Inflammatory macrophage treated with lipopolysaccharide for 1 hour (primary cell): ENCODE results near the gene NUDT8.
"Not testable (repeated sequence)": the region's sequence is repeated elsewhere in the genome, so short reads cannot be mapped to it uniquely, and the experiment has no call there.

Experiments used
- DNase-seq, 2 donors: peaks; one replicate each; pipeline ENCODE4 v3.0.0-alpha.2; 2020 to 2022

The NUDT8 gene

GRCh38 chr11:67659651-67660165, 30.0 kb upstream of the NUDT8 start:
- DNase-seq: not testable (repeated sequence)

GRCh38 chr11:67657300-67657699, 27.6 kb upstream of the NUDT8 start:
- DNase-seq: no peak

DNA sequence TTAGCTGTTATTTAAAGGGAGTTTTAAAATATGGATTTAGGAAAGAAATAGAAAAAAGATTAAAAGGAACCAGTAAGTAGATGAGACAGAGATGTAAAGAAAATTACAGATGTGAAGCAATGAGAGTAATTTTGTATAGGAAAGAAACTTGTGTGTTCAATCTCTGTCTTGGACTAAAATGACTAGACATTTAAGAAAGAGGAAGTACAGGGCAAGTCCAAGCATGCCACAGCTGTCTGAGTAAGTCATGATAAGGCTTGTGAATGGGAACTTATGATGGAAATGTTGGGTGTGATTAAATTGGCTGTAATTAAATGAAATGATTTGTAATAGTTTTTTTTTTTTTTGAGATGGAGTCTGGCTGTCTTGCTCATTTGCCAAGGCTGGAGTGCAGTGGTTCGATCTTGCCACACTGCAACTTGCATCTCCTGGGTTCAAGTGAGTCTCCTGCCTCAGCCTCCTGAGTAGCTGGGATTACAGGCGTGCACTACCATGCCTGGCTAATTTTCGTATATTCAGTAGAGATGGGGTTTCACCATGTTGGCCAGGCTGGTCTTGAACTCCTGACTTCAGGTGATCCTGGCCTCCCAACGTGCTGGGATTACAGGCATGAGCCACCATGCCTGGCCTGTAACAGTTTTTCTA, 26.7 kb upstream of the NUDT8 start:
- DNase-seq: peak; percentile 36 to 43

DNA sequence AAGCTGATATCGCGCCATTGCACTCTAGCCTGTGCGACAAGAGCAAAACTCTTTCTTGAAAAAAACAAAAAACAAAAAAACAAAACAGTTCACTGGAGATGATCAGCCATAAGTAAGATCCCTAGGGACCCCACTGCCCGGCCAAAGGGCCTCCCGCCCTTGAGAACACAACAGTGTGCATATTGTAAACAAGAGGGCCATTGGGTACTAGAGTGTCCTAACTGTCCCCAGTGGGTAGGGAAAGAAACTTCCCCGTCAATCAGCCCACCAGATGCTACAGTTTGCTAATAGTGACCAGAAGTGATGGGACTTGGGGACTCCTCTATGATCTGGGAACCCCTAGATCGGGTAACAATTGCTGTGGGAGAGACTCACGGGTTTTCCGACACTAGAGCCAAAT, 24.5 kb upstream of the NUDT8 start:
- DNase-seq: no peak

- no peak for DNase-seq
Measured at GRCh38 chr11:67652965-67653845, 23.5 kb upstream of the NUDT8 start.

- DNase-seq: no peak
Measured at GRCh38 chr11:67651976-67652781, 22.4 kb upstream of the NUDT8 start.

DNA sequence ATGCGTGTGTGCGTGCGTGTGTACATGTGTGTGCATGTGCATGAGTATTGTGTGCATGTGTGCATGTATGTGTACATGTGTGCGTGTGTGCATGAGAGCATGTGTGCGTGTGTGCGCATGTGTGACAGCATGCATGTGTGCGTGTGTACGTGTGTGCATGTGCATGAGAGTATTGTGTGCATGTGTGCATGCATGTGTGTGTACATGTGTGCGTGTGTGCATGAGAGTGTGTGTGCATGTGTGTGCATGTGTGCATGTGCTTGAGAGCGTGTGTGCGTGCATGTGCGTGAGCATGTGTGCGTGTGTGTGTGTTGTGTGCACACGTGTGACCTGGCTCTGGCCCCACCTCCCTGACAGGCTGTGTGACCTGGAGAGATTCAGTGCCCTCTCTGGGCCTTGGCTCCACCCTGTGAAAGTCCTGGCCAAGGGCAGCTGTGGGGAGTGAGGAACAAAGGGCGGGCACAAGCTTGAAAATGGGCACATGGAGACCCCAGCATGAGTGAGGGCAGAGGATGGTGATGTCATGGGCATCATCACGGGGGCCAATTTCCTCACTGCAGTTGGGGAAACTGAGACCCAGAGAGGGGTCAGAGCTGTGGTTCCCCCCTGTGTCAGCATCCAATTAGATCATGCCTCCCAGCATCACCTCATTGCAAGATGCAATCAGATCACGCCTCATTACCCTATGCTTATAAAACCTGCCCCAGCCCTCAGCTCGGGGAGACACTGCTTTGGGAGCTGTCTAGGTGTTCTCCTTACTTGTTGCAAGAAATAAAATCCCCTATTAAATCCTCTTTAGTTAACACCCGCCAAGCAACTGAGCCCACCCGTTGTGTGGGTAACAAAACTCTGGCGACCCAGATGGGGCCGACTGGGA, 20.1 kb upstream of the NUDT8 start:
- no peak for DNase-seq

DNA sequence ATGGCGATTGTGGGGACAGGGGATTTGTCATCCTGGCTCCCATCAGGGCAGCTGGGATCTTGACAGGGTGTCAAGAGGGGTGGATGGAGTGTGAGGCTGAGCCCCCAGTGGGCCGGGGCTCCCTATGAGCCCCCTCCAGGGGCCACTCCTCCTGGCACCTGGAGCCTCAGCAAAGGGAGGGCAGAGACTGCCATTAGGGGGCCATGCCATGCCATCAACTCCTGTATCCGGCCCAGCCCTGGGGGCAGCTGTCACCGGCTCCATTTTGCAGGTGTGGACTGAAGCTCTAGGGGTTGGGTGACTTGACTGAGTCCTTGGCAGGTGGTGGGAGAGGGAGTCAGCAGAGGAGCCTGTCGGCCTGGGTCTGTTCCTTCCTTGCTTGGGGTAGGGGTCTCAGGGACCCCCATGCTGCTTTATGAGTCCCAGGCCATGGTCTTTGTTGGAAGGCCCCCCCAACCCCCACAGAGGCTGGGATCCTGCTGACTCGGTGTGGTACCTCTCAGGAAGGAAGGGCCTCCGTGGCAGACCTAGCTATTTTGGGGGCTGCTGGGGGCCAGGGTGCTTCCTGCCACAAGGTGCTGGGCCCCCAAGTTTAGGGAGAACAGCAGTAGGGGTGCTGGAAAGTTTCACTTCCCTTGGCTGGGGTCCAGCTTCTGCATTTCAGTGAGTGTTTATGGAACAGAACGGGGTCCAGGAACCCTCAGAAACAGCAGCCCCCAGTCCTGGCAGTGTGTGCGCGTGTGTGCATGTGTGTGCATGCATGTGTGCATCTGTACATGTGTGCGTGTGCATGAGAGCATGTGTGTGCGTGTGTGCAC, 19.3 kb upstream of the NUDT8 start:
- DNase-seq: no peak

GRCh38 chr11:67648140-67648795, 18.5 kb upstream of the NUDT8 start:
- DNase-seq: no peak

- DNase-seq: no peak
Measured at GRCh38 chr11:67647471-67647870, 17.7 kb upstream of the NUDT8 start.

- no peak for DNase-seq
Measured at GRCh38 chr11:67646535-67647336, 17.0 kb upstream of the NUDT8 start.

DNA sequence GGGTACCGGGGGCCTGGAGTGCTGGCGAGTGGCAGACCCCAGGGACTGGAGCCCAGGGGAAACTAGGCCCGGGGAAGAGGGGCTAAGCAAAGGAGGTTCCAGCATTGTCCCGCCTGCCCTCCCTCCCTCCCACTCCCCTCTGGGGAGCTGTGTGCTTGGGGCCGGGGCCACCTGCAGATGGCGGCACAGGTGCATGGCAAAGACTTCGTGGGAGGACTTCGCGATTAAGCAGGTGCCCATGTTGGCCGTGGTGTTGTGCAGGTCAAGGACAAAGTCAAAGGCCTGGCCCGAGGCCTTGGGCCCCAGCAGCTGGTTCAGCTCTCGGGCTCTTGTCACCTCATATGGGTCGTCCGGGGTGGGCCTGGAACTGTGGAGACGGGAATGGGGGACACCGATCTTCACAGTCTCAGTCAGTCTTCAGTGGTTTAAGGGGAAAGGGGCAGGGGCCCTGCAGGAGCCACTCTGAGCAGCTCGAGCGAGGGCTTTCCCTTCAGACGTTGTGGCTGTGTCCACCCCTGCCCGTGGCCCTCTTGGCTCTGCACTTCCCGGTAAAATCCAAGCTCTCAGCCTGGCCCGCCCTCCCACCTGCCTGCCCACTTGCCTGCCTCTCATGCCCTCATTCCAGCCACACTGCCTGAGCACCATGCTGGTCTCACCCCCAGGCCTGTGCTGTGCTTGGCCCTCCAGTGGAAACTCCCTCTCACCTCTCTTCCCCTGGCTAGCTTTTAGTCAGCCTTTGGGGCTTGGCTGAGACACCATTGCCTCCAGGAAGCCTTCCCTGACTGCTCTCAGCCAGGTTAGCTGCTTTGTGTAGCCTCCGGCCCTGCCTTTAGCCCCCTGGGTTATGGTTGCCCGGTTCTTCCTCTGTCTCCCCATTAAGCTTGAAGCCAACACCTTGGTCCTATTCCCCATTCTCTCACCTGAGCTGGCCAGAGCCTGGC, 16.1 kb upstream of the NUDT8 start:
- DNase-seq: no peak

DNA sequence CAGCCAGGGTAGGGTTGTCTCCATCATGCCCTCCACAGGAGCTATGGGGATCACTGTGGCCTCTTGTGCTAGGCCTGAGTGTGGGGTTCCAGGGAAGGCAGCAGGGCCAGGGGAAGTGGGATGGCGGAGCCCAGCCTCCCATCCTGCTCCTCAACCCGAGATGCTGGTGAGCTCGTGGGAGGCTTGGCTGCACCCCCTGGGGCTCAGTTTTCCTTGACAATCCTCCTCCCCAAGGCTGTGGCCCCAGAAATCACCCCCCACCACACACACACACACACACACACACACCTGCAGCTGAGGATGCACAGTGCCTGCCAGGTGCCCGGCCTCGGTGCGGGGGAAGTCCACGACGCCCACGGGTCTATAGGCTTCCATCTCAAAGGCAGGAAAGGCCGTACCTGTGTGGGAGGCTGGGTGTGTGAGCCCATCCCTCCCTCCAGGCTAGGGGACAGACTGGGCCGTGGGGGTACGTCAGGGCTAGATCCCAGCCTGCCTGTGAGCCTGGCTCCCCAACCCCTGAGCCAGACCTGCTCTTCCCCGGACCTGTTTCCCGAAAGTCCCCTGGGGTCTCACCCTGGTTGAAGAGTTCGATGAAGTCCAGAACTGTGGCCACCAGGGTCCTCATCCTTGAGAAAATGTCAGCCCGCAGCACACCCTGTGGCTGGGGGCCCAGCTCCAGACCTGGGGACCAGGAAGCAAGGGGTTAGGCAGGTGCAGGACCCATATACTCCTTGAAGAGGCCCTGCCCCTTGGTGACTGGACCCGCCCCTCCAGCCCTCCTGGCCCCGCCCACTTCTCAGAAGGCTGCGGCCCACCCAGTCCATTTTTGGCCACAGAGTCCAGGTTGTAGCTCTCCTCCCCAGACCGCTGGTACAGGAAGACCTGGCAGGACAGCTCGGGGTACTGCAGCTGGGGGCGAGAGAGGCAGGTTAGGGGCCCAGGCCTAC, 15.0 kb upstream of the NUDT8 start:
- no peak for DNase-seq

DNA sequence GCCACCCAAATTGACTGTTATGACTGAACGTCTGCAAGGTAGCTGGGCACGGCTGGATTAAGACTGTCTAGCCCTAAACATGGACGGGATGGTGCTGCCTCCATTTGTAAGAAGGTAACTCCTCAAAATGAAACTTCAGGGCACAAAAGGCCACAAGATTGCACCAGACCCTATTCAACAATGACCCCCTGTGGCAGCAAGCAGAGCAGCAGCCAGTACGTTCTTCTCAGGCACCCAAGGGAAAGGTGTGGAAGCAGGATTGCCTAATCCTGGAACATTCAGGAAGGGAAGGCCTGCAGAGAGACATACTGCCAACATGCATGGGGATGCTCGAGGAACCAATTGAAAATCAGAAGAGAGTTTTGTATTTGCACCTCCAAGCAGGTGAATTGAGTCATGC, 14.3 kb upstream of the NUDT8 start:
- DNase-seq: no peak

DNA sequence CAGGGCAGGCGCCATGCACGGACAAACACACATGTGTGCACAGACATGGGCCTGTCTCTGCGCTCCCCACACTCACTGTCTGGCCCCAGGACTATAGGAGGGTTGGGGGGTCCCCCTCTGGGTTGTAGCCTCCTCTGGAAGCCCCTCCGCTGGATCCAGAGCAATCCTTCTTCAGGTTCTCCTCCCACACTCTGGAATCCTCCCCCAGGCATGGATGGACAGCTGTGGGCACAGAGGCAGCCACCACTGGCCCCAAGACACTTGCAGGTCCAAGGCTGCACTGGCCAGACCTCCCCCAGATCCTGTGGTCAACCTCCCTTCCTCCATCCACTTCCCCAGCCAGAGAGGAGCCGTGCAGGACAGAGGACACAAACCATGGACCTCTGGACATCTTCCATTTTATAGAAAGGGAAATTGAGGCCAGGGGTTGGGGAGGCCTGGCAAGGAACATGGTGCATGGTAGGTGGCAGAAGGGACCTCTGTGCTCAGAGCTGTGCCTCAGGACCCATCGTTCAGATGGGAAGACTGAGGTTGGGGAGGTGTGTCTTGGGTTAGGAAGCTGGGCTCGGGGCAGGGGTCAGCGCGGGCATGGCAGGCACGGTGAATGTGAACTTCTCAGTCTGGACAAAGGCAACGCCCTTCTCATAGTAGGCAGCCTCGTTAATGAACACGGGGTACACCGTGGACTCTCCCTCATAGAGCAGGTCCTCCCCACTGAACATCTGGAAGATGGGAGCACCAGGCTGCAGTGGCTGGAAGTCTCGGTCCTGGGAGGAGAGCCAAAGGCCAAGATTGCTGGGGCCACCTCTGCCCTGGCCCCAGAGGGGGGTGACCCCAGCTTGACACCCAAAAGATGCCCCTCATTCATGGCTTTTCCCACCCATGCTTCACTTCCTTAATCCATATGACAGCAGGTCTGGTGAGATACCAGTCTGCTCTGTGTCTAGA, 12.7 kb upstream of the NUDT8 start:
- DNase-seq: no peak
